ENCODE results near the gene RAPGEF5.

RAPGEF5 gene

DNA sequence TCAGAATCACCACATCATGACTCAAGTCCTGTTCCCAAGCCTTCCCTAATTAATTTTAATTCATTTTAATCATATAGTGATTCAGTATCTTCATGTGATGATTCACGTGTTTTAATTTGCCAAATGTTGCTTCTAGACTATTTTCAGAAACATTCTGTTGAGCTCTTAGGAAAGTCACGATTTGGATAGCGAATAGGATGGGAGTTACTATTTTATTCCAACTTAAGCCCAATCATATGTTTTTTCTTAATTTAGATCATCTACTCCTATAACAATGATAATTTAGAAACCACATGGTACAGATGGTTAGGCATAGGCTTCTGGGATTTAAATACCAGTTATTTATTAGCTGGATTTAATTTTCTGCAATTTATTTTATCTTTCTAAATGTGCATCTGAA lies 49.1 kb downstream of the RAPGEF5 start:
- Histone ChIP-seq H3K27ac (ENCODE audit: poor library complexity, severe bottlenecking) (no peak overlapping the region), H3K27me3 (ENCODE audit: insufficient read depth, poor library complexity, severe bottlenecking) (no peaks in the 10 kb centered on the region), H3K4me1 (ENCODE audit: insufficient read depth, poor library complexity, severe bottlenecking) (no peaks in the 10 kb centered on the region), H3K9me3 (ENCODE audit: severe bottlenecking) (no peaks in the 10 kb centered on the region), H3K4me3 (ENCODE audit: severe bottlenecking) (no peak overlapping the region), H3K36me3 (ENCODE audit: low read depth) (peaks cover 31% of the 10 kb centered on the region)
- ATAC-seq (ENCODE audit: low read depth) (no peak), DNase-seq (ENCODE audit: low spot score) (no peak)
- no peak for TF ChIP-seq CTCF (IDR thresholded peaks at IDR 0.05; ENCODE audit: poor library complexity, severe bottlenecking)

- Histone ChIP-seq H3K36me3 (ENCODE audit: low read depth) (peaks cover 31% of the 10 kb centered on the region), H3K4me1 (ENCODE audit: insufficient read depth, poor library complexity, severe bottlenecking) (no peaks in the 10 kb centered on the region), H3K27me3 (ENCODE audit: insufficient read depth, poor library complexity, severe bottlenecking) (no peaks in the 10 kb centered on the region), H3K27ac (ENCODE audit: poor library complexity, severe bottlenecking) (no peak overlapping the region), H3K9me3 (ENCODE audit: severe bottlenecking) (no peaks in the 10 kb centered on the region), H3K4me3 (ENCODE audit: severe bottlenecking) (no peak overlapping the region)
- TF ChIP-seq CTCF (IDR thresholded peaks at IDR 0.05; ENCODE audit: poor library complexity, severe bottlenecking), result no peak
- ATAC-seq (ENCODE audit: low read depth) (no peak), DNase-seq (ENCODE audit: low spot score) (no peak)
These were observed 51.2 kb downstream of the RAPGEF5 start for GRCh38 chr7:22305706-22306105.

- Histone ChIP-seq H3K4me1 (ENCODE audit: insufficient read depth, poor library complexity, severe bottlenecking) (no peaks in the 10 kb centered on the region), H3K27ac (ENCODE audit: poor library complexity, severe bottlenecking) (no peak overlapping the region), H3K9me3 (ENCODE audit: severe bottlenecking) (no peaks in the 10 kb centered on the region), H3K4me3 (ENCODE audit: severe bottlenecking) (no peak overlapping the region), H3K27me3 (ENCODE audit: insufficient read depth, poor library complexity, severe bottlenecking) (no peaks in the 10 kb centered on the region), H3K36me3 (ENCODE audit: low read depth) (peaks cover 25% of the 10 kb centered on the region)
- DNase-seq (ENCODE audit: low spot score), result no peak
- ATAC-seq (ENCODE audit: low read depth), result no peak
- no peak for TF ChIP-seq CTCF (IDR thresholded peaks at IDR 0.05; ENCODE audit: poor library complexity, severe bottlenecking)
These were observed 54.0 kb downstream of the RAPGEF5 start for GRCh38 chr7:22302951-22303423.

DNA sequence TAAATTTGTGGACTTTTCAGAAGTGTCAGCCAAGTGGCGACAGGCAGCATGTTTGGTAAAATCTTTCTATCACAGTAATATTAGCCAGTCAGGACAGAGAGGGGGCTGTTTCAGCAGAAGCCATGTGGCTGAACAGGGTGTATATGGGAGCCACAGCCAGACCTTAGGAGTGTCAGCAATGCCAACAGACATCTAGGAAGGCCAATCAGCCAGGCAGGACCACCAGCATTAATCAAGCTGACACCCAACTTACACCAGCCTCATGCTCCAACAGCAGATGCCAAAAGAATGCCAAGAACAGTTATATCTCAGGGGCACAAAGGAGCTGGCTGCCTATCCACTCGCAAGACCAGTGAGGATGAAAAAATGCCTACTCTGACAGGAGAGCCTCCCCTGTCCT lies 54.8 kb downstream of the RAPGEF5 start:
- no peak overlapping the region for H3K4me3 ChIP-seq (ENCODE audit: severe bottlenecking)
- no peaks in the 10 kb centered on the region for H3K4me1 ChIP-seq (ENCODE audit: insufficient read depth, poor library complexity, severe bottlenecking)
- H3K27me3 ChIP-seq (ENCODE audit: insufficient read depth, poor library complexity, severe bottlenecking), result no peaks in the 10 kb centered on the region
- ATAC-seq (ENCODE audit: low read depth), result no peak
- TF ChIP-seq CTCF (IDR thresholded peaks at IDR 0.05; ENCODE audit: poor library complexity, severe bottlenecking), result no peak
- H3K9me3 ChIP-seq (ENCODE audit: severe bottlenecking), result no peaks in the 10 kb centered on the region
- H3K36me3 ChIP-seq (ENCODE audit: low read depth), result peaks cover 17% of the 10 kb centered on the region; the same call in 1 of the 2 replicates
- no peak for DNase-seq (ENCODE audit: low spot score)
- H3K27ac ChIP-seq (ENCODE audit: poor library complexity, severe bottlenecking), result no peak overlapping the region

GRCh38 chr7:22301790-22302189 lies 55.2 kb downstream of the RAPGEF5 start:
- no peak for ATAC-seq (ENCODE audit: low read depth)
- Histone ChIP-seq H3K4me1 (ENCODE audit: insufficient read depth, poor library complexity, severe bottlenecking) (no peaks in the 10 kb centered on the region), H3K9me3 (ENCODE audit: severe bottlenecking) (no peaks in the 10 kb centered on the region), H3K27ac (ENCODE audit: poor library complexity, severe bottlenecking) (no peak overlapping the region), H3K4me3 (ENCODE audit: severe bottlenecking) (no peak overlapping the region), H3K36me3 (ENCODE audit: low read depth) (peaks cover 13% of the 10 kb centered on the region; the same call in 1 of the 2 replicates), H3K27me3 (ENCODE audit: insufficient read depth, poor library complexity, severe bottlenecking) (no peaks in the 10 kb centered on the region)
- no peak for TF ChIP-seq CTCF (IDR thresholded peaks at IDR 0.05; ENCODE audit: poor library complexity, severe bottlenecking)
- DNase-seq (ENCODE audit: low spot score), result no peak

All from RWPE2 (cell line).